Effector memory CD8-positive, alpha-beta T cell (primary cell): ENCODE data around the gene GMEB2.
"Not testable (repeated sequence)": the region's sequence is repeated elsewhere in the genome, so short reads cannot be mapped to it uniquely, and the experiment has no call there.

Experiments
- ATAC-seq: fragments of 150-1000 bp; cut with Tn5 transposase; replicated peaks from 2 replicates; pipeline ENCODE4 v1.10.0; 2021; ENCODE audit warnings: mild to moderate bottlenecking, moderate library complexity
- DNase-seq, 3 experiments: peaks; one replicate each; pipeline ENCODE4 v3.0.0; 2021
- H3K27ac Mint-ChIP-seq, 2 donors: one replicate each; pipeline ENCODE4 v1.8.0; 2022; ENCODE audit warnings: mild to moderate bottlenecking in 2 of 2, mixed read lengths in 2 of 2, moderate library complexity in 2 of 2
- H3K27me3 Mint-ChIP-seq, 2 donors: one replicate each; pipeline ENCODE4 v1.8.0; 2022; ENCODE audit warnings: mixed read lengths in 2 of 2
- H3K36me3 Mint-ChIP-seq: one replicate; pipeline ENCODE4 v1.8.0; 2022; ENCODE audit warnings: mild to moderate bottlenecking, moderate library complexity, mixed read lengths; ENCODE audit not compliant: insufficient read depth
- H3K4me1 Mint-ChIP-seq, 2 donors: one replicate each; pipeline ENCODE4 v1.8.0; 2022; ENCODE audit warnings: low read depth in 2 of 2, mixed read lengths in 2 of 2
- H3K4me3 Mint-ChIP-seq, 2 donors: one replicate each; pipeline ENCODE4 v1.8.0; 2022; ENCODE audit warnings: mild to moderate bottlenecking in 2 of 2, mixed read lengths in 2 of 2, moderate library complexity in 2 of 2
- H3K9me3 Mint-ChIP-seq, 2 donors: one replicate each; pipeline ENCODE4 v1.8.0; 2022; ENCODE audit warnings: mixed read lengths in 2 of 2

Gene GMEB2

GRCh38 chr20:63652192-63652980 lies 25.5 kb upstream of the GMEB2 start:
- peak in 1 of 3 experiments; percentile 37 for DNase-seq
- ATAC-seq = peak; percentile 54
- Mint-ChIP-seq H3K9me3 (no peaks in the 10 kb centered on the region), H3K4me1 (peaks cover 17 to 25% of the 10 kb centered on the region in 2 donors), H3K4me3 (peak overlapping the region; percentile 79 to 90), H3K27ac (no peak overlapping the region), H3K36me3 (peaks cover 13% of the 10 kb centered on the region), H3K27me3 (no peaks in the 10 kb centered on the region)

GRCh38 chr20:63651942-63652191 lies 25.0 kb upstream of the GMEB2 start:
- Mint-ChIP-seq H3K4me3 (peak overlapping the region; percentile 79 to 90), H3K4me1 (peaks cover 17 to 25% of the 10 kb centered on the region in 2 donors), H3K27me3 (no peaks in the 10 kb centered on the region), H3K9me3 (no peaks in the 10 kb centered on the region), H3K36me3 (peaks cover 13% of the 10 kb centered on the region), H3K27ac (peak overlapping the region in 1 of 2 donors; percentile 73)
- ATAC-seq (peak; percentile 37), DNase-seq (peak in 1 of 3 experiments; percentile 33)

GRCh38 chr20:63650486-63650885 lies 23.6 kb upstream of the GMEB2 start:
- not testable (repeated sequence) for H3K4me3 Mint-ChIP-seq, H3K9me3 Mint-ChIP-seq, H3K27me3 Mint-ChIP-seq, H3K36me3 Mint-ChIP-seq, ATAC-seq, DNase-seq
- Mint-ChIP-seq H3K4me1 (peaks cover 19 to 25% of the 10 kb centered on the region in 2 donors), H3K27ac (peak overlapping the region in 1 of 2 donors; percentile 66)

- Mint-ChIP-seq H3K9me3 (no peaks in the 10 kb centered on the region), H3K27ac (peak overlapping the region in 1 of 2 donors; percentile 87), H3K4me1 (peaks cover 17 to 19% of the 10 kb centered on the region in 2 donors), H3K4me3 (no peak overlapping the region), H3K36me3 (peaks cover 7% of the 10 kb centered on the region), H3K27me3 (no peaks in the 10 kb centered on the region)
- no peak for ATAC-seq
- no peak for DNase-seq
Observed at GRCh38 chr20:63648895-63649589, 22.1 kb upstream of the GMEB2 start.

- H3K4me1 Mint-ChIP-seq = peaks cover 16 to 19% of the 10 kb centered on the region in 2 donors
- DNase-seq (no peak), ATAC-seq (no peak)
- no peak overlapping the region for H3K4me3 Mint-ChIP-seq
- no peaks in the 10 kb centered on the region for H3K27me3 Mint-ChIP-seq
- H3K36me3 Mint-ChIP-seq = peaks cover 4% of the 10 kb centered on the region
- no peak overlapping the region for H3K27ac Mint-ChIP-seq
- H3K9me3 Mint-ChIP-seq = no peaks in the 10 kb centered on the region
Observed at GRCh38 chr20:63648190-63648589, 21.3 kb upstream of the GMEB2 start.

GRCh38 chr20:63645218-63645617 lies 18.3 kb upstream of the GMEB2 start:
- Mint-ChIP-seq H3K9me3 (no peaks in the 10 kb centered on the region), H3K36me3 (peaks cover 20% of the 10 kb centered on the region), H3K27ac (no peak overlapping the region), H3K27me3 (no peaks in the 10 kb centered on the region), H3K4me3 (no peak overlapping the region), H3K4me1 (peaks cover 12 to 14% of the 10 kb centered on the region in 2 donors)
- ATAC-seq (no peak), DNase-seq (no peak)

GRCh38 chr20:63643946-63644345 lies 17.0 kb upstream of the GMEB2 start:
- no peaks in the 10 kb centered on the region for H3K9me3 Mint-ChIP-seq
- peak overlapping the region; percentile 55 to 92 for H3K4me3 Mint-ChIP-seq
- peak overlapping the region in 1 of 2 donors; percentile 98 for H3K27ac Mint-ChIP-seq

GRCh38 chr20:63643499-63643898 lies 16.6 kb upstream of the GMEB2 start:
- H3K4me3 Mint-ChIP-seq = peak overlapping the region; percentile 55 to 92
- peak overlapping the region; percentile 75 to 98 for H3K27ac Mint-ChIP-seq
- DNase-seq = no peak
- H3K36me3 Mint-ChIP-seq = peaks cover 34% of the 10 kb centered on the region
- no peak for ATAC-seq
- H3K9me3 Mint-ChIP-seq = no peaks in the 10 kb centered on the region
- H3K27me3 Mint-ChIP-seq = no peaks in the 10 kb centered on the region
- peaks cover 24 to 27% of the 10 kb centered on the region in 2 donors for H3K4me1 Mint-ChIP-seq

More at GRCh38 chr20:63643946-63644345, 17.0 kb upstream of the GMEB2 start:
- Mint-ChIP-seq H3K4me1 (peaks cover 21 to 23% of the 10 kb centered on the region in 2 donors), H3K36me3 (peaks cover 30% of the 10 kb centered on the region), H3K27me3 (no peaks in the 10 kb centered on the region)
- ATAC-seq (no peak), DNase-seq (no peak)

GRCh38 chr20:63642527-63643247 lies 15.8 kb upstream of the GMEB2 start:
- DNase-seq (no peak), ATAC-seq (no peak)
- H3K27me3 Mint-ChIP-seq = no peaks in the 10 kb centered on the region
- peaks cover 0 to 2% of the 10 kb centered on the region in 2 donors for H3K9me3 Mint-ChIP-seq
- peaks cover 38% of the 10 kb centered on the region for H3K36me3 Mint-ChIP-seq
- H3K4me1 Mint-ChIP-seq = peaks cover 26 to 33% of the 10 kb centered on the region in 2 donors
- H3K4me3 Mint-ChIP-seq = peak overlapping the region; percentile 55 to 92
- peak overlapping the region; percentile 75 to 98 for H3K27ac Mint-ChIP-seq

GRCh38 chr20:63641792-63642523 lies 15.1 kb upstream of the GMEB2 start:
- Mint-ChIP-seq H3K36me3 (peaks cover 38% of the 10 kb centered on the region), H3K4me3 (peak overlapping the region; percentile 91 to 92), H3K4me1 (peaks cover 27 to 39% of the 10 kb centered on the region in 2 donors), H3K27me3 (no peaks in the 10 kb centered on the region), H3K27ac (peak overlapping the region; percentile 85 to 98), H3K9me3 (peaks cover 0 to 2% of the 10 kb centered on the region in 2 donors)
- ATAC-seq = peak; percentile 73
- DNase-seq = peak; percentile 92 to 95 (median 94)

GRCh38 chr20:63641146-63641791 lies 14.4 kb upstream of the GMEB2 start:
- H3K27ac Mint-ChIP-seq = peak overlapping the region; percentile 98 to 100
- ATAC-seq (peak; percentile 42), DNase-seq (peak; percentile 50 to 57 (median 55))
- H3K9me3 Mint-ChIP-seq = peaks cover 0 to 2% of the 10 kb centered on the region in 2 donors
- peak overlapping the region; percentile 91 to 92 for H3K4me3 Mint-ChIP-seq
- peaks cover 39% of the 10 kb centered on the region for H3K36me3 Mint-ChIP-seq
- H3K4me1 Mint-ChIP-seq = peaks cover 30 to 42% of the 10 kb centered on the region in 2 donors
- no peaks in the 10 kb centered on the region for H3K27me3 Mint-ChIP-seq

- not testable (repeated sequence) for ATAC-seq, H3K27me3 Mint-ChIP-seq, H3K9me3 Mint-ChIP-seq, DNase-seq
- H3K27ac Mint-ChIP-seq = peak overlapping the region; percentile 98 to 100
- H3K36me3 Mint-ChIP-seq = peaks cover 45% of the 10 kb centered on the region
- H3K4me3 Mint-ChIP-seq = peak overlapping the region; percentile 91 to 92
- H3K4me1 Mint-ChIP-seq = peaks cover 31 to 43% of the 10 kb centered on the region in 2 donors
Observed at GRCh38 chr20:63640686-63641085, 13.8 kb upstream of the GMEB2 start.
